SK-N-SH (cell line): ENCODE measurements around the gene BMP7.
"Not testable (repeated sequence)": the region's sequence is repeated elsewhere in the genome, so short reads cannot be mapped to it uniquely, and the experiment has no call there.

Experiments used
- CTCF ChIP-seq: fragments of 200-600 bp; sonication (generic); IDR thresholded peaks from 2 replicates; pipeline ENCODE4 v1.6.1; 2017; ENCODE audit warnings: antibody characterized with exemption, mild to moderate bottlenecking, moderate library complexity
- EZH2phosphoT487 ChIP-seq: fragments of 200-600 bp; sonication (generic); IDR thresholded peaks from 2 replicates; pipeline ENCODE4 v1.6.1; 2017; ENCODE audit warnings: low read depth, mixed run types, mild to moderate bottlenecking, antibody characterized with exemption, moderate library complexity, borderline replicate concordance
- FOSL2 ChIP-seq: IDR thresholded peaks from 2 replicates; pipeline ENCODE4 v1.4.0; 2012; ENCODE audit warnings: low read depth, mild to moderate bottlenecking, moderate library complexity, borderline replicate concordance
- GABPA ChIP-seq: IDR thresholded peaks from 2 replicates; pipeline ENCODE4 v1.4.0; 2012; ENCODE audit warnings: low read depth, mild to moderate bottlenecking
- JUND ChIP-seq: IDR thresholded peaks from 2 replicates; pipeline ENCODE4 v1.4.0; 2012
- MXI1 ChIP-seq: IDR thresholded peaks from 2 replicates; pipeline ENCODE4 v1.6.1; 2012; ENCODE audit warnings: mild to moderate bottlenecking, low read depth, low read length, improper control_type of control experiment
- POLR2AphosphoS5 ChIP-seq: IDR thresholded peaks from 2 replicates; pipeline ENCODE4 v1.6.1; 2012; ENCODE audit warnings: low read depth, low read length
- REST ChIP-seq: IDR thresholded peaks from 2 replicates; pipeline ENCODE4 v1.6.1; 2012; ENCODE audit warnings: mild to moderate bottlenecking, low read depth, low read length, moderate library complexity
- SIN3A ChIP-seq: IDR thresholded peaks from 2 replicates; pipeline ENCODE4 v1.6.1; 2012; ENCODE audit warnings: low read depth, mild to moderate bottlenecking, low read length, moderate library complexity, borderline replicate concordance
- SMC3 ChIP-seq: IDR thresholded peaks from 2 replicates; pipeline ENCODE4 v1.6.1; 2012; ENCODE audit warnings: low read depth, low read length, improper control_type of control experiment
- TAF1 ChIP-seq: IDR thresholded peaks from 2 replicates; pipeline ENCODE4 v1.6.1; 2012; ENCODE audit warnings: low read depth, mild to moderate bottlenecking, low read length, moderate library complexity, borderline replicate concordance
- YY1 ChIP-seq: IDR thresholded peaks from 2 replicates; pipeline ENCODE4 v1.4.0; 2012; ENCODE audit warnings: low read depth, mild to moderate bottlenecking
- ZBTB33 ChIP-seq: IDR thresholded peaks from 2 replicates; pipeline ENCODE4 v1.4.0; 2012; ENCODE audit warnings: low read depth, borderline replicate concordance
- TF ChIP-seq, protein P1 (sequence below): IDR thresholded peaks from 2 replicates; pipeline ENCODE4 v1.4.0; 2012; ENCODE audit warnings: low read depth, borderline replicate concordance

- not testable (repeated sequence) for TF ChIP-seq CTCF, SIN3A, ZBTB33, YY1, REST, TAF1, EZH2phosphoT487, POLR2AphosphoS5, GABPA, MXI1, SMC3, JUND, FOSL2
- TF ChIP-seq, protein P1, sequence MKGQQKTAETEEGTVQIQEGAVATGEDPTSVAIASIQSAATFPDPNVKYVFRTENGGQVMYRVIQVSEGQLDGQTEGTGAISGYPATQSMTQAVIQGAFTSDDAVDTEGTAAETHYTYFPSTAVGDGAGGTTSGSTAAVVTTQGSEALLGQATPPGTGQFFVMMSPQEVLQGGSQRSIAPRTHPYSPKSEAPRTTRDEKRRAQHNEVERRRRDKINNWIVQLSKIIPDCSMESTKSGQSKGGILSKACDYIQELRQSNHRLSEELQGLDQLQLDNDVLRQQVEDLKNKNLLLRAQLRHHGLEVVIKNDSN: not testable (repeated sequence)
Observed at GRCh38 chr20:57239725-57240124, 26.7 kb downstream of the BMP7 start.
